HG03175 (cell line): Measurements from ENCODE around the gene LLCFC1.
A peak's percentile ranks its signal among the peaks of the same experiment; 100 is the strongest.

Experiments used
- ATAC-seq: cut with Tn5 transposase; IDR thresholded peaks from one replicate; pipeline ENCODE4 v1.9.1; 2021; ENCODE audit warnings: mild to moderate bottlenecking, moderate library complexity; ENCODE audit not compliant: unreplicated experiment

The LLCFC1 gene

DNA sequence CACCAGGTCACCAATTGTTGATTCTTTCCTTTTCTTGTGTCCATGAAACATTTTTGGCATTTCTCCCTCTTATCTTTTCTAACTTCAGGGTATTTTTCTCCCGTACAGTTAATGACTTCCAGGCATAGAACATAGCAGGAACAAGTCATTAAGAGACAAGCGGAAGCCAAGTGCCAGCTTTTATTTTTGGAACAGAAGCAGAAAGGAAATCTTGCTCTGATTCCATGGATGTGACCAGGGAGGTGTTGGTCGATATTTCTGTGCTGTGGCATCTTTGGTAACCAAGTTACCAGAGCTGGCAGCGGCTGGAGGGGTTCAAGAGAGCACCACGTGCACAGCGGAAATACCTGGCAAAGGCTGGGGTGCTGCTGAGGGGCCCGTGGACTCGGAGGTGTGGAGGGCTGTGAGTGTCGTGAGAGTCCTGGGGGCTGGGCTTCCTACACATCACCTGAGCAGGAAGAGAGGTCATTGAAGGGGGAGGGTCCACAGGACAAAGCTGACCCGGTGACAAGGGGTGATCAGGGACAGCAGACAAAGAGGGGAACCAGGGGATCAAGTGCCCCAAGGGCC is 1.8 kb downstream of the LLCFC1 start:
- ATAC-seq, result no peak

DNA sequence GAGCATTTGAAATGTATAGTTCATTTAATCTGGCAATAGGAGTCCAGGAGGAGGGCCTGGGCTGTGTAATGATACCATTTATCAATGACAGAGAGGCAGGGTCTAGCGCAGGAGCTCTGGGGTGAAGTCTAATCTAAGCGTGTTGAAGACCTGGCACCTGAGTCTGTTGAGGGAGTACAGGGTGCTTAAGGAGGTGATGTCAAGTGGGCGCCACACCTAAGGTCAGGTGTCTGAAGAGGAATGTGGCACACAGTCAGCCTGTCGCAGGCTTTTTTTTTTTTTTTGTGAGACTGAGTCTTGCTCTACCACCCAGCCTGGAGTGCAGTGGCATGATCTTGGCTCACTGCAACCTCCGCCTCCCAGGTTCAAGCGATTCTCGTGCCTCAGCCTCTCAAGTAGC is 2.3 kb downstream of the LLCFC1 start:
- no peak for ATAC-seq

DNA sequence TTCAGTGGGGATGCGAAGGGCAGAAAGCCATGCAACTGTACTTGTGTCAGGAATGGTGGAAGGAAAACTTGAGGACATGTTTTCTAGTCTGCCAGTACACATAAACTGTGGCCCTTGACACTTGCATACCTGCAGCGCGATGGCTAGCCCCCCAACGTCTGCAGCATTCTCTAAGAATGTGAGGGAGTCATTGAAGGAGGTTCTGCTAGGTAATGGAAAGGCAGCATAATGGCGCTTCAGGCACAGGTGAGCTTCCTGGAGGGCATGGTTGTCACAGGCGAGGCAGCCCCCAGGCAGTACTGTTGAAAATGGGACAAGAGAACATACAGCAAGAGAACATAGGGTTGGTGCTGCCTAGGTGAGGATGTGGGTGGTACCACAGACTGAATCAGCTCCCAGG is 3.5 kb downstream of the LLCFC1 start:
- no peak for ATAC-seq

DNA sequence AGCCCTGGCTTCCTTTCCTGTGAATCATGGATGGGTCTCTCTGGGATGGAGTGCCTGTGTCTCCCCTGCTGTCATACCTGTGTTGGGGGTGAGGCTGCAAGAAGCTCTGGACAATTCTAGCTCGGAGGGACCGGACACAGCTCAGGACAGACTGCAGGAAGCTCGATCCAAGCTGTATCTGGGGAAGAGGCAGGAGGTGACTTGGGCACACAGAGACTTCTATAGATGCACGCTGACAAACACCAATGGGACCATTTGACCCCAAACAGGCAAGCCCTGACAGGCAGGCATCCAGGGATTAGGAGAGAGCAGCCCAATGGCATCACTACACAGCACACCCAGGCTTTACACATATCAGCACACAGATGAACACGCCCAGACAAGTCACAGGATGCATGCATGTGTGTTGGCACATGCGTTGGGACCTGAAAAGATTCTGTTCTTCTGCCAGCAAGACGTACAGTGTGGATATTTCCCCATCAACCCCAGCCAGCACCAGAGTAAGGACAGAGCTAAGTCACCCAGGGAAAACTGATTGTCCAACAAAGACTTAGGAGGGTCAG is 4.5 kb downstream of the LLCFC1 start:
- ATAC-seq, result no peak

DNA sequence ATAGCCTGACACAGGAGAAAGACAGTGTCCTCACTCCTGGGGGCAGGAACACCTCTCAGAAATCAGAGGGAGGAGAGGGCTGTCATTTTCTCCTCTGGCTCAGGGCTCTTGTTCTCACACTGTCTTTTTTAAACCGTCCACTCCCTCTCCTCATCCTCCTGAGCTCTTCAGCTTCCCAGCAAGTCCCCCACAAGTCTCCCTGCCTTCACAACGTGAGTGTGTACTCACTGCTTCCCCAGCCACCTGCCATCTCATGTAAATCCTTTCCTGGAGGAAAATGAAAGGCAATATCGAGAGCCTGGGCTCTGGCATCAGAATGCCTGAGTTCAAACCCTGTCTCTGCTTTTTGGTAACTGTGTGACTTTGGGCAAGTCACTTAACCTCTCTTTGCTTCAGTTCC is 5.7 kb downstream of the LLCFC1 start:
- no peak for ATAC-seq

DNA sequence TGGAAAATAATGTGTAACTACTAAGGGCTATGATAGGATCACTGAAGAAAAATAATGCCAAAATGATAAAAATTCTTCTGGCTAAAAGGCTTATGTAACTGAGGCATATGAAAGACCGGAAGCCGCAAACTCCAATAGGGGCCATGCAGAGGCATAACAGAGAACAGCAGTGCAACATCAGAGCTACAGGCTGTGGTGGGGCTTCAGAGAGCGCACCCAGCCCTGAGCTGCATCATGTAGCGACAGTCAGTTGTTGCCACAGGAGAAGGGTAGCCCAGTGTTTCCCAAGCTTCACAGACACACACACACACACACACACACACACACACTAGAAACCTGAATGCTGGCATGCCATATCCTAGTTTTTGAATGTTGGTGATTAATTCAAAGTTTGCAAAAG is 9.3 kb downstream of the LLCFC1 start:
- ATAC-seq, result no peak

DNA sequence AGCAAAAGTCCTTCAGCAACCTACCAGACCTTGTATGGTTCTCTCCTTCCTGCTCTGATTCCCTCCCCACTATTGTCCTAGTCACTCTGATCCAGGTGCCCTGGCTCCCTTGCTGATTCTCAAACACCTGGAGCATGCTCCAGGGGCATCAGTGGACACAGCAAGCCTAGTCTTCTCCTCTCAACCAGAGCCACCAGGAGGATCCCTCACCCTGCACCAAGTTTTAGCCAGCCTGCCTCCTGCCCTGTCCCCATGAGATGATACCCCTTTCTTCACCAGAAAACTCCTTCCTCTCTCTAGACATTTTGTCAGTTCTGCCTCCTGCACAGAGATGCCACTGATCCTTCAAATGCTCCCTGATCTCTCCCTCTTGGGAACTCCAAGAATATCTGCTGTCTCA is 11.0 kb downstream of the LLCFC1 start:
- no peak for ATAC-seq

DNA sequence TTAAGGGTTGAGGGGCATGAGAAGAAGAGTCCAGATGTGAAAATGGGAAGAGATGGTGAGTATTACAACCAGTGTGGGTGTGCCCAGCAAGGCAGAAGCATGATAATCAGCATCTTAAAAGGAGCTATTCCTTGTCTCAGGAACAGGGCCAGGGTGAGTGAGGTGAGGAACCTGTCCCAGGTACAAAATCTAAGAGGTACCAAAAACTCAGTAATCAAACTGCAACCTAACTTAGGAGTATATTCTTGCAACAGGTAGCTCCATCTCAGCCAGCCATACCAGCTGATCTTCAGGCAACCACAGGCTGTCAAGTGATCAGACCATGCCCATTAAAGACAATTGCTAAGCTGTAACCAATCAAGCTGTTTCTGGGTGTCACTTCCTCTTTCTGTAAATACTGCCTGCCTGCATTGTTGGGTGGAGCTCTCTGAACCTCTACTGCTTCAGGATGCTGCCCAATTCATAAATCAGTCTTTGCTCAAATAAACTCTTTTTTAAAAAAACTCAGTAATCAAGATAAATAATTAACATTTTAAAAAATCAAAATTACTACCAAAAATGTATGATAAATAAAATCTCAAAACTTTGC is 15.5 kb downstream of the LLCFC1 start:
- ATAC-seq, result peak; percentile 90

DNA sequence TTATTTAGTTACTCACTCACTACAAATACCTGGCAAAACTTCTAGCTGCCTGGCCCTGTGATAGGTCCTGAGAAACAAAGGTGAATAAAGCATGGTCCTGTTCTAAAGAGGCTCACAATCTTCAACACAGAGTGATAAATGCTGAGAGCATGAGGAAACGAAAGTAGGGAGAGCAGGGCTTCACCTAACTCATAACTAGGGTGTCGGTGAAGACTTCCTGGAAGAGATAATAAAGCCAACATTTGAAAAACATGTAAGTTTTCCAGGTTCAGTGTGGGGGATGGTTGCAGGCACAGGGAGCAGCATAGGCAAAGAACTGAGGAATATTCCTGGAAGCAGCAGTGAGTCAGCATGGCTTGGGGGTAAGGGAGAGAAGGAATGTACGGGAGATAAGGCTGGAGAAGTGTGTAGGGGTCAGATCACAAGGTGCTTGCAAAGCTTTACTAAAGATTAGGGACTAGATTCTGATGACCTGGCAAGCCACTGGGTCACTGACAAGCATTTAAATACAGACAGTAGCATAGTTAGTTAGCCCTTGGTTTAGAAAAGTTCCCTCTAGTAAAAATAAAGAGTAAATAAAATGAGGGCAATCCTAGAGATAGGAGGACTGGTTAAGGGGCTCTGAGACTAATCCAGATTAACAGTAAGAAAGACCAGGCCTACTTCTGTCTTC is 17.8 kb downstream of the LLCFC1 start:
- ATAC-seq, result no peak

DNA sequence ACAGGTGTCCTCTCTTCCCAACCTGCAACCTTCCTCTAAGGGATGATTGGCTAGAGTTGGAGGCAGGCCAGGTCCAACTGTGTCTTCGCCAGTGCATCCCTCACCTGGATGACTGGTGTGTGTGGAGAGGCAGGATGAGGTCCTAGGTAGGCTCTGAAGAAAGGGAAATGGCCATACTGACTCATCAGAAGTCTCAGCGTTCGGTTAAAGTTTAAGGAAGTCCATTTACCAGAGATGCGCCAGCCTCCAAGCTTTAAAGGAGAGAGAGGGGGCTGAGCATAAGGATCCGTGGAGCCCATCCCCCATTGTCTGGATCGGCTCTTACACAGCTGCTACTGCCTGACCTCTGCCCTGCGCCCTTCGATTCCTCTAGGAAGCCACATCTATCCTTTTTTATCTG is 18.4 kb downstream of the LLCFC1 start:
- no peak for ATAC-seq

DNA sequence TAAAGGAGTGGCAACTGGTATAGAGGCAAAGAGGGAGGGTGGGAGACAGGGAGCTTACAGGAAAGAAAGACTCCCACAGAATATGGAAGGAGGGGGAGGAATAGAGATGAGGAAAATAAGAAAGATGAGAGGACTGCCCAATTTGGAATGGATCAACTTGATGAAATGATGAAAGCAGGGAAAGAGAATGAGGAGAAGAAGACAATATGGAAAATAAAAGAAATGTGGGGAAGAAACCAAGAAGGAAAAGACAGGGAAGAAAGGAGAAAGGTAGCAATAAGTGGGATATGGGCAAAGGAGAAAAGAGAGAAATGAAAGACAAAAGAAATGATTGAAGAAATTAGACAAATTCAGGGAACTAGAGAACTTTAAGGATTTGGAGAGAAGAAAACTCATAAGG is 19.9 kb downstream of the LLCFC1 start:
- no peak for ATAC-seq

DNA sequence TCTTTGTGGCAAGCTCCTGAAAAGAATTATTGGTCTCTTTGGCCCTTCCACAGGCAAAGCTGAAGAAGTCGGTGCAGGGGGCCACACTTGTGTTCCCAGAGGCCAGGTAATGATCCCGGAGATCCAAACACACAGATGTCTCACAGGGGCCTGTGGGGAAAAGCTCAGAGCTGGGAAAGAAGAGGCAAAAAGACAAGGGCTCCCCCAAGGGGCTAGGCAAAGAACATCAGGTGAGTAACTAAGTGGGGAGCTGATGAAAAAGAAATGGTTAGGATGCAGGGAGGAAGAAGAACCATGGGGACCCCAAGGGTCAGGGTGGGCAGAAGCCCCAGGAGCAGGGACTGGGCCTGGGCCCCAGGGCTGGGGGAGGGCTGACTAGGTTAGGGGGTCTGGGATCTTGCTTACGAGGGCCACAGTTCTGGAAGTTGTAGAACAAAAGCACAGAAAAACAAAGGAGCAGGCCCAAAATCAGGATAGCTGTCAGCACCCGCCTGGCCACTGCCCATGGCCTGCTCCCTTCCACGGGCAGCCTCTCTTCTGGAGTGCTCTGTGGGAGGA is 21.8 kb downstream of the LLCFC1 start:
- no peak for ATAC-seq

DNA sequence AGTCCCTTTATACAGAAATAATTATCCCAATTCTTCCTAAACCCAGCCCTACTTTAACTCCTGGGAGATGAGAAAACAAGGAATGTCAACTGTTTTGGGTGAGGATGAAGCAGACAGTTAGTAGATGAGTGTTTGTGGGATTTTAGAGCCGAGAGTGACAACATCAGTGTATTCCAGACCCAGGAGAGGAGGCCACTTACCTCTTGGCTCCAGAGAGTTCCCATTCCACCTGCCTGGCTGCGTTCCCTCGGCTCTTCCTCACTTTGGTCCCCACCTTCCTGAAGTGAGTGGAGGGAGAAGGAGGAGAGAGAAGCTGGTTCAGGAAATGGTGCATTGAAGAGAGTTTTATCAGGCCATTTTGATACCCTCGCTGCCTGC is 22.3 kb downstream of the LLCFC1 start:
- ATAC-seq, result no peak

DNA sequence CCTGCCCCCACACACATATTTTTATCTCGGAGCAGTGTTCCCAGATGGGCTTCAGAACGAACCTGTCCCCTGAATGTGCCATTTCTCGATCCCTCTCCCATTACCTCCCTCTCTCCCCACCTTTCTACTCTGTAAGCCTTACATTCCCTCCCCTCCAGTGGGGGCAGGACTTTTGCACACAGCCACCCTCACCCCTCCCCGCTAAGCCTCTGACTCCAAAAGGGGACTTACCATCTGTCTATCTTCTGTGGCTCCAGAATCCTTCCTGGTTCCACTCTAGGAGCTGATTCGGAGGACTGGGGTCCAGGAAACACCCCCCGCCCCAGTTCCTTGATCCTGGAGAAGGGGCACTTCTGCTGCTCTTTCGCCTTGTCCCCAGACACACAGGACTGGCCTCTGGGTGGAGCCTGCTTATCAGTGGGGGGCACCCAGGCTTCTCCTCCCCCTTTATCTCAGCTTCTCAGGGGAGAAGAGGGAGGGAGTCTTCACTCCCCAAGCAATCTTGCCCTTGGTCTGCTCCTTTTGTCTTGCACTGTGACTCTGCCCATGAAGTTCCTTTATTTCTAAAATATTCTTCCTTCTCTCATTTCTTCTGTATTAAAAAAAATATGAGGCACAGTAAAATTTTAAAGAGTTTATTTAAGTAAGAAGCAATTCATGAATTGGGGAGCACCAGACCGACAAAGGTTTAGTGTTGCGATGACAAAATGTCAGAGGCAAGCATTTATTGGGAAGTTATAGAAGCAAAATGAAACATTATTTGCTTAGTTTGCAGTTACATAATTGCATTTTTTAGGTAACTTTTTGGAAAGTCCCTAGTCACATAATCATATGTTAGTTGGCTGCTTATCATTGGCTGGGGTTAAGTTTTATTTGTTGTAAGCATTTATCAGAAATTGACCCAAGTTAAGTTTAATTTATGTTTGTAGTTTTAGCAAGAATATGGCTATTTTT is 23.0 kb downstream of the LLCFC1 start, which contains the start of gene KEL:
Gene KEL (minus strand): TSS at position 391 of the 954 bp plus-strand sequence. CDS start 157 bp downstream, at position 234.
- no peak for ATAC-seq

DNA sequence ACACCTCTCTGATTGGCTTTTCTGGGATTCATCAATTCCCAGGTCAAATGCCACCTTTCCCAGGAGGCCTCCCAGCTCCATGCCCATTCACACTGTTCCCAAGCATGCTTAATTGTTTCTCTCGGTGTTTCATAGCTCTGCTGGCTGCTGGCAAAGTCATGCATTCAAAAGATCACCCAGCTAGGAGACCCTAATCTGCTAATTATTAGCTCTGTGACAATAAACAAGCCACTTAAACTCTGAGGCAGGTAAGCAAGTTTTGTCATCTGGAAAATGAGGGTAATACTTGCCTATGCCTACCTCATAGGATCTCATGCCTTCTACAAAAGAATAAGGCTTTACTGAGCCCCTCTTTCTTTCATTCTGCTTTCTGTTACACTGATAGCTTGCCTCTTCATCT is 23.7 kb downstream of the LLCFC1 start:
- ATAC-seq, result no peak

DNA sequence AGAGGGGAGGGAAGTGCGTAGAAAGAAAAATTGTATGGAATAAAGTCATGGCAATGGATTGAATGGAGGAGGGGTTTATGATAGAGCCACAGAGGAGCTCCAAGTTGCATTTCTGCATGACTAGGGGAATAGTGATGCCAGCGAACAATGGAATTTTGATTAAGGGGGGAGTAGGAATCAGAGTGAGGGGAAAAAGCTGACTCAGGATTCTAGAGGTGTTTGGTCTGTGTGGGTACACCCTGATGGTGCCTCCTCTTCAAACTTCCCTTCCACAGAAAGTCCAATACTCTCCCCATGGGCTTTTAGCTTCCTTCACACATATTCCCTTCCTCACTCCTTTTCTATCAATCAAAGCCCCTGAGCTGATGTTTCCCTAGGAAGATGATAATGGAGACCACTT is 24.7 kb downstream of the LLCFC1 start:
- no peak for ATAC-seq

DNA sequence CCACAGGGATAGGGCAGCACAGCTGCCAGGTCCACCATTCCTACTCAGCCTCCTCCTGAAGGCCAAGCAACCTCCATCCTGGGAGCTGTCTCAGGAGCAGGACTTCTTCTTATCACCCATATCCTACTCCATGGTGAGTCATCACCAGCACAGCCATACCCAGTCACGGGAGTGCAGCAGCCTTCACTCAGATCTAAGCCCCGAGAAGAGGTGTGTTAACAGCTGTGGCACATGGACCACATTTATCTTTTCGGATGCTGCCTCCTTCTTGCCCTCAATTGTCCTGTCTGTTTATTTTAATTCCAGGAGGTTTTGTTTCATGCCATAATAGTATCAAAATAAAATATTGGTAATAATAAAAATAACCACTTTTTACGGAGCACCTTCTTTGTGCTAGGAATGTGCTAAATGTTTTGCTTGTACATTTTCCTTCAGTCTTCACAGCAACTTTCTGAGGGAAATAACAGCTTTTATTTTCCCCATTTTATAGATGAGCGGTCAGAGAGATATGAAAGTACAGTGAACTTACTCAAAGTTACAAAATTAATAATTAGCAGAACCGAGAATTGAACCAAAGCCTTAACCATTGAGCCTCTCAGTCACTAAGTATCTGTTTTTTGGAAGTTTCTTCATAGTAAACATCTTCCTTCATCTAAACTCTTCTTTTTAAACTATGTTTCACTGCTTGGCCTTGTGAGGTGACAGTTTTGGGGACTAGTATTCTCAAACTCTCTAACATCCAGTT is 25.4 kb downstream of the LLCFC1 start:
- ATAC-seq, result peak; percentile 73

DNA sequence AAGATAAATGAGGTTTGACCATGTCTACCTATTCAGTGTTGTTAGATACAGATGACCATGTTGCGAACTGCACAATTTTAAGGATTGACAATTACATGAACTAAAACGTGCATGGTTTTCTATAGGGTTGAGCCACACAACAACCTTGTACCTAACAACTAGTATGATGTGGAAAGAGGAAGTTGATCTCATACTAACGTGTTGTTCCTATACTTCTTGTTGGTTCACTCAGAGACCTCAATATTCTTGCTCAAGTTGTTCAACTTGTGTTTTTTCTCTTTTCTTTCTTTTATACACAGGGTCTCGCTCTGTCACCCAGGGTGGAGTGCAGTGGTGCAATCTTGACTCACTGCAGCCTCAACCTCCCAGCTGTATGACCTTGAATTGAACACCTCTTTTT is 28.9 kb downstream of the LLCFC1 start:
- no peak for ATAC-seq

DNA sequence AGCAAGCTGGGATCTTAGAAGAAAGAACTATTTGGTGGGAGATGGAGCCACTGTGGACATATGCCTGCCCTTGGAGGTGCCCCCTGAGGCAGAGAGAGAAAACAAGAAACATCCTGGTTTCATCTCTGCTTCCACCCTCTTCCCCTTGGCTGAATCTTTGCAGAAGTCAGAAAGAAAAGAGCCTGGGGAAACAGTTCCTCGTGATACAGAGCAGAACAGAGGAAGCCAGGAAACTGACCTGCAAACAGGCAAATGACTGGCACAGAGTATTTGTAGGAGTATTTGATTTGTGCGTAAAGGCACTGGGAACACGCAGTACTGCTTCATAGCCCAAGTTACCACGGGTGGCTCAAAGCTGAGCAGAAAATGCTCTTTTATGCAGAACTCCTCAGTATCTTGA is 29.9 kb downstream of the LLCFC1 start:
- no peak for ATAC-seq

DNA sequence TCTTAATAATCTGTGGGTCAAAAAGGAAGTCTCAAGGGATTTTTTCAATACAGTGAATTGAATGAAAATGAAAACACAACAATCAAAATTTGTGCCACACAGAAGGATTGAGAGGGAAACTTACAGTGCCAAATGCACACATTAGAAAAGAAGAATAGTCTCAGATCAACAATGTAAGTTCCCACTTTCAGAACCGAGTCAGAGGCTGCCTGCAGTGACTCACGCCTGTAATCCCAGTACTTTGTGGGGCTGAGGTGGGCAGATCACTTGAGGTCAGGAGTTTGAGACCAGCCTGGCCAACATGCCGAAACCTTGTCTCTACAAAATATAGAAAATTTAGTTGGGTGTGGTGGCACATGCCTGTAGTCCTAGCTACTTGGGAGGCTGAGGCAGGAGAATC is 35.3 kb downstream of the LLCFC1 start:
- no peak for ATAC-seq
